NCI-H2196 treated with DMSO at 0.1 percent for 48 hours (cell line): ENCODE measurements around the gene PKNOX2.

ENCODE experiments used
- DNase-seq: peaks from one replicate; lab custom pipeline; 2025; ENCODE audit not compliant: unreplicated experiment; lab: John Stamatoyannopoulos, UW

The PKNOX2 gene

DNA sequence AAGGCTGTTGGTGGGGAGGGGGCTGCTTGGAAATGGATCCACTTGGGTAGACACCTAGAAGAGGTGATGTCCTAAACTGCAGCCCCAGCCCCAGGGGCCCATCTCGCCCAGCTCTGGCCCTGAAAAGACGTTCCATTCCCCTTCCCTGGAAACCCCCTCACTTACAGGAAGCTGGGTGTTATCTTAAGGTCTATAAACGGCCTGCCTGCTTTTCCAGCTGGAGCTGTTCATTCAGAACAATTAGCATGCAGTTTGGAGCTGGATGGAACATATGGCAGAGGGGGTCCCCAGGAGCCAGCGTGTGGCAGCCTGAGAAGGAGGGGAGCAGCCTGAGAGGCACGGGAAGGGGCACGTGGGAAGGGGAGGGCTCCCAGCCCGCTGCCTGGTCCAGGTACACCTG is 139.6 kb downstream of the PKNOX2 start:
- DNase-seq = no peak

DNA sequence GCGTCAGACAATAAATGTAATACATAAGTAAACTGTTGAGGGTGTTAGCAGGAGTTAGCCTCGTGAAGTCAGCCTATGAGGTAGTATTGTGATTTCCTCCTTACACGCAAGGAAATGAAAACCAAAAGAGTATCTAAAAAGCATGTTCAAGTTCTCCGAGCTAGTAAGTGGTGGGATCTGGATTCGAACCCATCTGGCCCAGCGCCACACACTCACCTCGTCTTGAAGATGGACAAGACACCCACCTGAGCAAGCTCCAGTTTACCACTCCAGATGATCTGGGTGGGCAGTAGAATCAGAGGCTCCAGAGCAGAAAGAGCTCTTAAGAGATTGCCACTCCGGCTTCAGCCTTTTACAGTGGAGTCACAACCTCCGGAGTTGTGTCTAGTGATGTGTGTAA is 140.3 kb downstream of the PKNOX2 start:
- DNase-seq = no peak

DNA sequence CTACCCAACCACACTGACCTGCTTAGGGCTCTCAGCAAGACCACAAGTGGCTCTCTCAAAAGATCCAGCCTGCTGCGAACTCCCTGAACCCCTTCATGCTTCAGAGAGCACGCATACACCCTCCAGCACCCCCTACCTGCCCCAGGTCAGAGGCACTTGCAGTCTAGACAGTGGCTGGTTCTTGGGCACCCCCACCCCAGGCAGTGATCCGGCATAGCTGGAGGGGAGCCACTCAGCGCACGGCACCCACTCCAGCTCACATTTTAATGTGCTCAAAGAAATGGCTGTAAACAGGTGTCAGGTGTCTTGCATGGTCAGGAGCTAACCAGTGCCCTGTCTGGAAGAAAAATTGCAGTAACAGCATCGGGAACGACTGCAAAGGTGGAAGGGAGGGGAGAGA is 140.8 kb downstream of the PKNOX2 start:
- no peak for DNase-seq

DNA sequence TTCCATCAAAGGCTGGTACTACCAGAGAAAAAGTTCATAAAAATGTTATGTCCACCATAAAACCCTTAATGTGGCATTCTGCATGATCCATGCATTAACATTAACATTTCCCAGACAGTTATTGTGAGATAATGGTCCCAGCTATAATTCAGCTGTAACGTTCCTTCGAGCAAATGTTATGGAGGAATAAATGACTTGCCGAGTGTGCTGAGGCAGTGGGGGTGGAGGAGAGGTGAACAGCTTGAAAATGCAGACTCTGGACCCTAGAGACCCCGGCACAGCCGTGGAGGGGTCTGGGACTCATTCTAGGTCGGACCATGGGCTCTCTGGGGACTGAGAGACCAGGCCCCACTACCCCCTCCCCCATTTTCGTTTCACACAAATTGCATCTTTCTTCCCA is 141.9 kb downstream of the PKNOX2 start:
- DNase-seq = no peak

DNA sequence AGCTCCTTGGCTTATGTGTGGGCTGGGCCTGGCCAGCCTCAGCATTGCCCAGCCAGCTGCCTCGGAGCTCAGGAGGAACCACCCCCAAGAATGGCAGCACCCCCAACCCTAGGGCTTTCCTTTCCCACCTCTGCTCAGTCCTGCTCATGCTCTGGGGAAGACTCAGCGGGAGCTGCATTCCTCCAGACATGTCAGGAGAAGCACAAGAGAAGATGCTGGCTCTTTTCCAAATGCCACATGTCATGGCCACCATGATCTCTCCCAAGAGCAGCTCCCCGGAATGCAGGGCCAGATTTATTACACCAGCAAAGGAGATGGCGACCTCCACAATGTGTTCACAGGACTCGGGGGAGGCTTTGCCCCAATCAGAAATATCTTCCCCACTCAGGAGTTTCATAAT is 143.7 kb downstream of the PKNOX2 start:
- DNase-seq = no peak

DNA sequence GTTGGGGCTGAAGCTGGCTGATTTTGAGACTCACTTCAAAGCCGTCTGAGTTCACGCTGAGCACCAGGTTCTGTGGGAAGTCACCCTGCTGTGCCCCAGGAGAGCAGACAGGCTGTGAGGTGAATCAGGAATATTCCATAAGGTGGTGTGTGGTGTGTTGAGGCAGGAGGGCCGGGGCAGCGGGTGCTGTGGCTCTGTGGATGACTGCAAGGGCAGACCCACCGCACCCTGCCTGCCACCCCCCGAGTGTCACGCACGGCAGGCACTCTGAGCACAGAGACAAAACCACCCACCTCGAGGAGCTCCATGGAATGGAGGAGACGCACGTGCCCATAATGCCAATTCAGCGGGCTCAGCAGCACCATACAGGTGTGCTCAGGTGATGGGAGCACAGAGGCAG is 147.8 kb downstream of the PKNOX2 start:
- no peak for DNase-seq

DNA sequence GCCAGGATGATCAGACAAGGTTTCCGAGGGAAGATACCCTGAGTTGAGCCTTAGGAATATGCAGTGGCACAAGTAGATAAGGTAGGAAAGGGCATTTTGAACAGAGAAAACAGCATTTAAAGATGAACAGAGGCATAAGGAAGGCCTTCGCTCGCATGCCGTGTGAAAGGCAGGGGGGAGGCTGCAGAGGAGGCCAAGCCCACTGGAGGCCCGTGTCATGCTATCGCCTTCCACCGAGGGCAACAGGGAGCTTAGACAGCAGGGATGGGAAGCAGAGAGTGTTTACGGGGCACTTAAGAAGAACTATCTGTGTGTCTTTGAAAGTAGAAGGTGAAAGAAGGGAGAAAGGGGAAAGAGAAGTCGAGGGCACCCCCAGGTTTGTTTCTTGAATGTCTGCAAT is 148.3 kb downstream of the PKNOX2 start:
- DNase-seq = no peak

DNA sequence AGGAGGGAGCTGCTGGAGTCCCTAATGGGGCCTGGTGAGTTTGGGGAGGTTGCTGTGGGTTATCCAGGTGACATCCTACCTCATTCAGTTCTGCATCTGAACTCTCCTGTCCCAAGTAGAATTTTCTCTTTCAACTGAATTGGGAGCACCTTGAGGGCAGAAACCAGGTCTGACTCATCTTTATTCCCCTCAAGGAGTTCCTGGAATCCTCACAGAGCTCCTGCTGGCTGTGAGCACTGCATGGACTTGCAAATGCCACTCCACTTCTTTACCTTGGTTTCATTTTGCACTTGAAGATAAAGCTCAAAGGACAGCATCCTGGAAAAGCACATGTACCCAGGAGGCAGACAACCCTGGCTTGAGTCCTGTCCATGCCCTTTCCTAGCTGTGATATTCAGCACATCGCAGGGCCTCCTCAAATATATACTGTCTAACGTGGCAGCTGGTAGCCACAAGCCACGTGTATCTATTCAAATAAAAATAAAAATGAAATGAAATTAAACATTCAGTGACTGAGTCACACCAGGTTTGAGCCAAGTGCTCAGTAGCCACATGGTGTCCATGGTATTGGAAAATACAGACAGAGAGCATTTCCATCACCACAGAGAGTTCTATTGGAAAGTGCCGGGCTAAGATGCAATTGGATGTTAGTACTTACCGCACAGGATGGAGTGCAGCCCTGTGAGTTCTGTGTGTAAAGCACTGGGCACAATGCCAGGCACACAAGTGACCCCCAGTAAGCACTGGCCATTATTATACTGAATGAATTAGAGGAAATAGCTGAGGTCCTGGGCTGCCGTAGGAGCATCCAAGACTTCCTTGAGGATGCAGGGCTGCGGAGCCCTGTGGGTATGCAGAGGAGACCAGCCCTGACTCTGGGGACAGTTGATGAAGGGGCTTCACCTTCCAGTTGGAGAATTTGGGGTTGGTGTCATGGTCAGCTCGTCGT is 149.0 kb downstream of the PKNOX2 start:
- DNase-seq = no peak

DNA sequence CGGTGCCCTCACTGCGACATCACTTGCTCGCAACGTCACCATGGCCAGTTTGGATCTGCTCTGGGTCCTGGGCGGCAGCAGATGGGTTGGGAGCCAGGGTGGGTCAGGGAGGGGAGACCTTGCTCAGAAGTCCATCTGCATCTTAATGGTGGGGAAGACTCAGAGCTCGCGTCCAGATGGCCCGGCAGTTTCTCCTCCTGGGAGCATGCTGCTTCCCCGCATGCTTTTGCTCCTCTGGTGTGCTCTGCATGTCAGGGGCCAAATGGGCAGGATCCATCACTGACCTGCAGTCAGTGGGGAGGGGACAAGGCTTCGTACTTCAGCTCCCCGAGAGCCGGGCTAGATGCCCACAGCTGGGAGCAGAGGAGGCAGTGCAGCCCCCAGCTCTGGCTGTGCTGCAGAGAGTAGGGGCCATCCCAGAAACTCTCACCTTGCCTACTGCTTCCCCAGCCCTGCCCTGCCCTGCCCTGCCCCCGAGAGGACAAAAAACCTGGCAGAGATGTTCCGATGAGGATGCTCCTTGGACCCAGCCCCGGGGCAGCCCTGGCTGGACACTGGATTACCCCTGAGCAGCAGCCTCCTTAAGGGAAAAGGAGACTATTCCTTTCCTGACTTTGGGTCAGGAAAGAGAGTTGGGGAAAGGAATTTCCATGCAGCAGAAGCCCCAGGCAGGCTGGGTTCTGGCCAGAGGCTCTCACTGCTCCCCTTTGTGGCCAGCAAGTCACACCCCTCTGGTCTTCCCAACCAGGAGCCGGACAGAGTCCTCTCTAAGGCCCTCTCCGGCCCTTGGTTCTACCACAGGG is 149.9 kb downstream of the PKNOX2 start:
- DNase-seq = no peak

DNA sequence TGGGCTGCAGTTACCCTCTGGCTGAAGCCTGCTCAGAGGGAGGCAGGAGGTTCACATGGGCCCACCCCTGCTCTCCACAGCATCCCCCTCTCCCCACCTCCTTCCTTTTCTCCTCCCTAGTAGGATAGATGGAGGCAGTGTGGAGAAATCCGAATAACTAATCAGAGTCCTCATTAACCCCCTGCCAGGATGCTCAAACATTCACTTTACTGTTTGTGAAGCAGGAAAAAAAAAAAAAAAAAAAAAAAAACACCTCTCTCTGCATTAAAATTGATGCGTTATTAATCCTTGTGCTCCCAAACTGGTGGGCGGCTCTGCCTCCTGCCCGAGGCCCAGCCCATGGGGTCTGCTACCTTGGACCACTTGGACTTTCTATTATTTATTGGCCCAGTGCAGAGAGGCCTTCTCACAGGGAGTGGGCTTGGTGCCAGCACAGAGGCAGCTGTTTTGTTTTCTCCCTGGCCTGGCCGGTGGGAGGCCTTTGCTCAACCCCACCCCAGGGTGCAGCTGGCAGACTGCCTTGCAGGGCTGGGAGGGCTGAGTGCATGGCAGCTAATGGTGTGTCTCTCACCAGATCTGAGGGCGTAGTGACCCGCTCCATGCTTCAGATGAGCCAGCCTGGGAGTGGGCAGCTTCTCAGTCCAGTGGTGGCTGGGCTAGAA is 150.7 kb downstream of the PKNOX2 start:
- no peak for DNase-seq

DNA sequence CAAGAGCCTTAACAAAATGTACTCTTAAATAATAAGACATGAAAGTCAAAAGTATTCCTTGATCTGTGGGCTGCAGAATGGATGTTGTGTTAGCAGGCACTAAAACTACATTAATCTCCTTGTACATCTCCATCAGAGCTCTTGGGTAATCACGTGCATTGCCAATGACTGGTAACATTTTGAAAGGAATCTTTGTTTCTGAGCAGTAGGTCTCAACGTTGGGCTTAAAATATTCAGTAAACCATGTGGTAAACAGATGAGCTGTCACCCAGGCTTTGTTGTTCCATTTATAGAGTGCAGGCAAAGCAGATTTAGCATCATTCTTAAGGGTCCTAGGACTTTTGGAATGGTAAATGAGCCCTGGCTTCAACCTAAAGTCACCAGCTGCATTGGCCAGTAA is 152.9 kb downstream of the PKNOX2 start:
- no peak for DNase-seq

DNA sequence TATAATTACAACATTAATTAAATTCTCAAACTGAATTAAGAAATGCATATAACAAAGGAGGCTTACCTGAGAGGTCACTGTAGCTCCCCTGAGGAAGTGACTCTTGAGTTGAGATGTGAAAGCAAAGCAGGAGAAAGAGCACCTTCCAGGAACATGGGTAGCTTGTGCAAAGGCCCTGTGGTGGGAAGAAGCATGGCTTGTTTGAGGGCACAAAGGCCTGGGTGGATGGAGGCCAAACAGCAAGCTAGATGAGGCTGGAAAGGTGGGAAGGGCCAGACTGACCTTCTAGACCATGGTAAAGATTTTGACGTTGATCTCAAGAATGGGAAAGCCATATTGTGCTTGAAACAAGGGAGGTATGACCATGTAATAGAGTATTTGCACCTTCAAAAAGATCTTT is 155.1 kb downstream of the PKNOX2 start:
- DNase-seq = no peak

DNA sequence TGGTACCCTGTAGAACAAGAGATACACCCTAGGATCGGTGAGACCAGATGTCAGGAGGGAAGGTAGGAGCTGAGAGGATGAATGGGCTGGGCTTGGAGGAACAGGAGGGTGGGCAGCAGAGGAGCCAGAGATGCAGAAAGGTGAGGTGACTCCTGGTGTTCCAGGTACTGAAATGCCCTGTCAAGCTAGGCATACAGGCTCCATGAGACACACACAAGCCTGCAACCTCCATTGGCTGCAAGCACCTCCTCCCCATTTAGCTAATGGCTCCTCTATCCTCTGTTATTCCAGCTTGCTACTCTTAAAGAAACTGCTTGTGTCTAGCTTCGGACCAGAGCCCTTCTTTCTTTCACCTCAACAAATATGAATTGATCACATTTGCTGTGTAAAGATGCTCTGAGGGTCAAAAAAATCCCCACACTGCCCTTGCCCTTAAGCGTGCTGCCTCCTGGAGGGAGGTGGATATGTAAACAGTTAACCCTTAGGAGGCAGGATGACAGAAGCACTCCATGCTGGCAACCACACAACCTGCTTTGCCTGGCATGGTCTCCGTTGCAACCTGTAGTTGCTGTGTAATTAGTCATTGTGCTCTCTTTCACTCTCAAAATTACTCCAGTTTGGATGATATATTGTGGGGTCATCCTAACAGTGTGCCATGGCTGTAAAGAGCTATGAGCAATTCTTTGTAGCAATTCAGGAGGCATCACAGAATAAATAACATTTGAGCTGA is 156.0 kb downstream of the PKNOX2 start:
- no peak for DNase-seq

DNA sequence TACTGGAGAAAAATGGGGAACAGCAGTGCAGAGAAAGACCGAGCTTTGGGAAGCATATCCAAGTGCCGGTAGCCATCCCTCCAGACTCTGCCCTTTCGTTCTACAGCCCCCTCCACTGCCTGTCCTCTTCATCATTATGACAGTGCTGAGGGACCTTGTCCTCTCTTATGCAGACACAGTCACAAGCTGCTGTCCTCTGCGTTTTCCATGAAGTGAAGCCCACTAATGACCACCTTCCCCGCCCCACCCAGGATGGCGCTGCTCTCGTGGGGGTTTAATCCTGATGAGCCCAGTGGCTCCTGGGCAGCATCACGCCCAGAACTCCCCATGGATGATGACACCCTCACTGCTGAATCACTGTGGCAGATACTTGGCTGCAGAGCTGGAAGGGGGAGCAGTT is 157.7 kb downstream of the PKNOX2 start:
- no peak for DNase-seq

DNA sequence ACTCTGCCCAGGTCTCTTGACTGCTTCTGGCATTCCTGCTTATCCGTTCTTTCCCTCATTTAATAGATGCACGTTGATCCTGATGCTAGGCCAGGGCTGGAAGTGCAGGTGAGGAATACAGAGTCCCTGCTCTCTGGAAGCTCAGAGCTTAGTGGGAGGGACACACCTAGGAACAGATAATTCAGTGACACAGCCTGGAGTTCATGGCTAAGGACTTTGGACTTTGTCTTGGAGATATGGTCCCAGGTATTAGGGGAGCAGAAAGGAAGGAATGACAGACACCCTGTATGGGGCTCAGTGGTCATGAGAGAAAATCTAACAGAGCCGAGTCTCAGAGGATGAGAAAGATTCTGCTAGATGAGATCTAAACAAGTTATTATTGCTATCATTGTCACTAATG is 160.6 kb downstream of the PKNOX2 start:
- DNase-seq = no peak

DNA sequence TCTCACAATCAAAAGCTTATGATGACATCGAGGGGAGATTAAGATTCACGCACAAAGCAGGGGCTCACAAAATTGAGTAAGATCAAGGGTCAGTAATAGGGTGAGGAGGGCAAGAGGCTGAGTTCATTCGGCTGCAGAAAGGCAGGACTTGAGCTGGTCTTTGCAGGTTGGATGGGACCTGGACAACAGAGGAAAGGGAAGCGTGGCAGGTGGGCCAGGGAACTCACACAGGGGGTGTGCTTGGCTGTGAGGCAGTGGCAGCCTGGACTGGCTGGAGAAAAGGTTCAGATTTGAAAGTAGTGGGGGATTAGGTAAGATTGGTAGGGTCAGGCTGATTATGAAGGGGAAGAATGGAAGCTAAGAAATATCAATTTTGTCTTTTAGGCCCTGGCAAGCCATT is 161.6 kb downstream of the PKNOX2 start:
- no peak for DNase-seq

DNA sequence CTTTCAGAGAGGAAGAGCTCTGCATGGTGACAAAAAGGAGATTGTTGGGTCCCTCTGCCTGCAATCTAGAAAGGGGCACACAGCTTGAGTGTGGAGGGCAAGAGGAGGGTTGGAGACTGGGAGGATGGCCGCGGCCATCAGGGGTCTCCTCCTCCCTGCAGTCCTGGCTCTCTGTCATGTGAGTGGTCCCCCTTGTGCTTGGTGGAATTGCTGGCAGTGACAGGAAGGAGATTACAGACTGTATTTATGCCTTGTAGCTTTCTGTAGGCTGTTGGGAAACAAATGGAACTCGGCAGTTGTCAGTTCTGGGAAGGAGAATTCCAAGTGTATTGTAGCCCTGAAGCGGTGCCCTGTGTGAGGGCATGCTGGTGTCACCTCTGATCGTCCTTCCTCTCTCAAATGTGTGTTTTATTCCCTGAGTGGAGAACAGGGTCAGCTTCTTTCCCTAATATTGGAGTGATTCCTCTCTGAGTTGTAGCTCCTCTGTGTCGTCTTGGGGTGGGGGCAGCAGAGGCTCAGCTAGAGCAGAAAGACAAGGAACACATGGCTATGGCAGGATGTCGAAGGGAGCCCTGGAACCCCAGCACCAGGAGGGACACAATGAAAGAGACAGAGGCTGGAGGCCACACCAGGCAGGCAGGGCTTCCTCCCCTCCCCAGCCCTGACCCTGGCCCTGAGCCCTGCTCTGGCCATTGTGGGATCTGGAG is 163.1 kb downstream of the PKNOX2 start:
- no peak for DNase-seq

DNA sequence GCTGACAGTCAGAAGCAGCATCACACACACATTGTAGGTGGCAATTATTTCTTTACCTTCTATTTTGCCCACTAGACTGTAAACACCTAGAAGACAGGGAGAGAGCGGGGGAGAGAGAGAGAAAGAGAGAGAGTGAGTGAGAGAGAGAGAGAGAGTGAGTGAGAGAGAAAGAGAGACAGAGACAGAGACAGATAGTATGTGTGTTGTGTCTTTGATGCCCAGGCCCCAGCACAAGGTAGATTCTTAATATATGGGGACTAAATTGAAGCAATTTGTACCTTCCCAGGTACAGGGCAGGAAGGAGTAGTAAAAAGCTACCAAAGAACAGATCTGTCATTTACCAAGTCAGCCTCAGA is 163.7 kb downstream of the PKNOX2 start:
- no peak for DNase-seq

DNA sequence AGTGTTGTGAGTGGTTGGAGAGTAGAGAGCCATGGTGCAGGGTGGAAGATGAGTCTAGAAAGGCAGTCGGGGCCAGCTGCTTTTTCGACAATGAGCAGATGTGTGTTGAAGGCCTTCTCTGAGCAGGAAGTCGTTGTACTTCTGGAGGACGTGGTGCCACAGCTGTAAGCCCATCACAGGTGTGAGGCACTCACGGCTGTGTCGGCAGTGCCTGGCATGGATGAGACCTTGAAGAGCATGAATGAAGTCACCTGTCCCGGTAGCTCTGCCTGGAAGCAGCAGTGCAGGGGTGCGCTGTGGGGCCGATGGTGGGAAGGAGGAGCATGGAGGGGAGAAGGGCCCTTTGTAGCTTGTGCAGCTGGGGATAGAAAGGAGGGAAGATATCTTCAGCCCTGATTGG is 165.2 kb downstream of the PKNOX2 start:
- no peak for DNase-seq

DNA sequence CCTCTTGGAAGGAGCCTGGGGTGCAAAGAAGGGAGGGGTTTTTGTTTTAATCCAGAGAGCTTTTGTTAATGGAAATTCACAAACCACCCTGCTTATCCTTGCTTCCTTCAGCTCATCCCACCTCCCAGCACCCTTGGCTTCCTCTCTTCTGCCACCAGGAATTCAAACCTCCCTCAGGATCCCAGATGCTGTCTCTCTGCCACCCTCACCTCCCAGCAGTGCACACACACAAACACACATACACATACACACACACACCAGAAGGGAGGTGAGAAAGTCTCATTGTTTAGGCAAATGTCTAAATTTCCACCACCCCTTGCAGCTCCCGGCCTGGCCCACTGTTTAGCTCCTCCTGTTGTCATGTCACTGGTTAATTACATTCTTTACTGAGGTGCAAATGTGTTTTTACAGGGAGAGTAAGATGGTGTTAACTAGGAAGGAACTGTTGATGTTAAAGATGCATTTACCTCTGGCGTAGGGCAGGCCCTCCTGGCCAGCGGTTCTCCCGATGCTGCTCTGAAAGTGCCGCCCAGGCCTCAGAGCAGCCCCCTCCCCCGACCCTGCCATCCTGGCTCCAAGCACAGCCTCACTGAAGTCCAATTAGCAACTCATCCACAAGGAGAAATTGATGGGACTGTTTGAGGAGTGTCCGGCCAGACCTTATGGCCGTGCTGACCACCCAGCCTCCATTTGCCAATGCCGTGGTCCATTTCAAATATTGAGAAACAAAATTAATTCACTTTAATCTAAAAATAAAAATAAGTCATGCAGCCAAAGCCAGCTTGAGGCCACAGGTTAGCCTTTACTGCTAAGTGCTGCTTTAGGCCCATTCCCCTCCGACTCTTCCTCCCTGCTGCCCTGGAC is 166.1 kb downstream of the PKNOX2 start:
- DNase-seq = no peak
